BLaER1 (cell line): Measurements from ENCODE around the gene BTBD1.
A peak's percentile ranks its signal among the peaks of the same experiment; 100 is the strongest.

ENCODE experiments used
- H3K27ac ChIP-seq: shearing (Covaris generic); formaldehyde crosslinking; 2 replicates; pipeline ENCODE4 v1.8.1; 2022
- H3K27me3 ChIP-seq: shearing (Covaris generic); formaldehyde crosslinking; 2 replicates; pipeline ENCODE4 v1.8.1; 2022
- H3K36me3 ChIP-seq: shearing (Covaris generic); formaldehyde crosslinking; 2 replicates; pipeline ENCODE4 v1.8.1; 2022
- H3K4me1 ChIP-seq: shearing (Covaris generic); formaldehyde crosslinking; 2 replicates; pipeline ENCODE4 v1.8.1; 2022
- H3K4me2 ChIP-seq: shearing (Covaris generic); formaldehyde crosslinking; 2 replicates; pipeline ENCODE4 v1.8.1; 2022
- H3K4me3 ChIP-seq: shearing (Covaris generic); formaldehyde crosslinking; 2 replicates; pipeline ENCODE4 v1.8.1; 2022
- H3K9ac ChIP-seq: shearing (Covaris generic); formaldehyde crosslinking; 2 replicates; pipeline ENCODE4 v1.8.1; 2022
- H3K9me3 ChIP-seq: shearing (Covaris generic); formaldehyde crosslinking; 2 replicates; pipeline ENCODE4 v1.8.1; 2022
- H4K20me1 ChIP-seq: shearing (Covaris generic); formaldehyde crosslinking; 2 replicates; pipeline ENCODE4 v1.8.1; 2022
- Cebpa-rat ChIP-seq: shearing (Covaris generic); IDR thresholded peaks from 2 replicates; pipeline ENCODE4 v1.8.1; 2022

BTBD1 gene

GRCh38 chr15:83109532-83109931 lies 42.5 kb upstream of the BTBD1 start:
- peak overlapping the region; percentile 96 for H3K4me2 ChIP-seq
- peaks cover 39% of the 10 kb centered on the region for H3K4me1 ChIP-seq
- peaks cover 20% of the 10 kb centered on the region; the same call in 1 of the 2 replicates for H3K36me3 ChIP-seq
- no peaks in the 10 kb centered on the region for H3K9me3 ChIP-seq
- peak overlapping the region; percentile 16; the same call in 1 of the 2 replicates for H3K27ac ChIP-seq
- H4K20me1 ChIP-seq, result no peaks in the 10 kb centered on the region
- peaks cover 34% of the 10 kb centered on the region for H3K27me3 ChIP-seq
- no peak overlapping the region for H3K9ac ChIP-seq
- no peak overlapping the region for H3K4me3 ChIP-seq
- no peak for TF ChIP-seq Cebpa-rat

GRCh38 chr15:83108266-83109219 lies 41.5 kb upstream of the BTBD1 start:
- Histone ChIP-seq H4K20me1 (no peaks in the 10 kb centered on the region), H3K4me1 (peaks cover 39% of the 10 kb centered on the region), H3K36me3 (peaks cover 10% of the 10 kb centered on the region; the same call in 1 of the 2 replicates), H3K27ac (peak overlapping the region; percentile 64), H3K9ac (peak overlapping the region; percentile 73), H3K4me2 (peak overlapping the region; percentile 96), H3K9me3 (no peaks in the 10 kb centered on the region), H3K4me3 (peak overlapping the region; percentile 79), H3K27me3 (peaks cover 34% of the 10 kb centered on the region)
- TF ChIP-seq Cebpa-rat, result peak; percentile 75

- peak overlapping the region; percentile 73 for H3K9ac ChIP-seq
- H4K20me1 ChIP-seq, result no peaks in the 10 kb centered on the region
- TF ChIP-seq Cebpa-rat, result no peak
- H3K4me3 ChIP-seq, result peak overlapping the region; percentile 79
- peak overlapping the region; percentile 96 for H3K4me2 ChIP-seq
- H3K27me3 ChIP-seq, result peaks cover 34% of the 10 kb centered on the region
- peaks cover 3% of the 10 kb centered on the region; the same call in 1 of the 2 replicates for H3K36me3 ChIP-seq
- H3K27ac ChIP-seq, result peak overlapping the region; percentile 64
- H3K9me3 ChIP-seq, result no peaks in the 10 kb centered on the region
- peaks cover 39% of the 10 kb centered on the region for H3K4me1 ChIP-seq
Measured at GRCh38 chr15:83107841-83108181, 40.8 kb upstream of the BTBD1 start.

GRCh38 chr15:83106994-83107840 lies 40.2 kb upstream of the BTBD1 start, which contains the start of gene TM6SF1:
TSS of gene TM6SF1 (plus strand) at chr15:83107645. CDS start at chr15:83107681, 36 bp downstream.
- Histone ChIP-seq H4K20me1 (no peaks in the 10 kb centered on the region), H3K9me3 (no peaks in the 10 kb centered on the region), H3K27me3 (peaks cover 34% of the 10 kb centered on the region), H3K9ac (peak within 1 kb of the TSS; percentile 73), H3K36me3 (no peaks in the 10 kb centered on the region; the same call in 1 of the 2 replicates), H3K4me2 (peak within 1 kb of the TSS; percentile 96), H3K27ac (peak within 1 kb of the TSS; percentile 64), H3K4me1 (peaks cover 39% of the 10 kb centered on the region), H3K4me3 (peak within 1 kb of the TSS; percentile 79)
- TF ChIP-seq Cebpa-rat, result no peak

GRCh38 chr15:83105440-83105839 lies 38.4 kb upstream of the BTBD1 start:
- H3K4me1 ChIP-seq, result peaks cover 40% of the 10 kb centered on the region
- peaks cover 34% of the 10 kb centered on the region for H3K27me3 ChIP-seq
- no peaks in the 10 kb centered on the region for H3K36me3 ChIP-seq
- no peak for TF ChIP-seq Cebpa-rat
- H3K4me2 ChIP-seq, result no peak overlapping the region
- H3K9me3 ChIP-seq, result no peaks in the 10 kb centered on the region
- no peaks in the 10 kb centered on the region for H4K20me1 ChIP-seq
- H3K4me3 ChIP-seq, result no peak overlapping the region
- H3K27ac ChIP-seq, result no peak overlapping the region
- H3K9ac ChIP-seq, result no peak overlapping the region

GRCh38 chr15:83104141-83104540 lies 37.1 kb upstream of the BTBD1 start:
- H3K9me3 ChIP-seq, result no peaks in the 10 kb centered on the region
- TF ChIP-seq Cebpa-rat, result no peak
- H3K4me1 ChIP-seq, result peaks cover 31% of the 10 kb centered on the region
- H3K4me2 ChIP-seq, result no peak overlapping the region
- no peak overlapping the region for H3K9ac ChIP-seq
- H3K27me3 ChIP-seq, result peaks cover 27% of the 10 kb centered on the region
- no peak overlapping the region for H3K27ac ChIP-seq
- H3K4me3 ChIP-seq, result no peak overlapping the region
- H3K36me3 ChIP-seq, result no peaks in the 10 kb centered on the region
- no peaks in the 10 kb centered on the region for H4K20me1 ChIP-seq

- no peak for TF ChIP-seq Cebpa-rat
- no peak overlapping the region for H3K27ac ChIP-seq
Measured at GRCh38 chr15:83102346-83102745, 35.3 kb upstream of the BTBD1 start.

GRCh38 chr15:83100097-83100646 lies 33.1 kb upstream of the BTBD1 start:
- no peaks in the 10 kb centered on the region for H3K27me3 ChIP-seq
- no peak overlapping the region for H3K27ac ChIP-seq
- H3K36me3 ChIP-seq, result no peaks in the 10 kb centered on the region
- H3K4me1 ChIP-seq, result peaks cover 9% of the 10 kb centered on the region; the same call in 1 of the 2 replicates
- H3K4me2 ChIP-seq, result no peak overlapping the region
- H3K4me3 ChIP-seq, result no peak overlapping the region
- H3K9me3 ChIP-seq, result no peaks in the 10 kb centered on the region; the same call in 1 of the 2 replicates
- TF ChIP-seq Cebpa-rat, result no peak
- no peaks in the 10 kb centered on the region for H4K20me1 ChIP-seq
- no peak overlapping the region for H3K9ac ChIP-seq

More at GRCh38 chr15:83102346-83102745, 35.3 kb upstream of the BTBD1 start:
- no peaks in the 10 kb centered on the region for H3K36me3 ChIP-seq
- no peak overlapping the region for H3K9ac ChIP-seq
- H3K27me3 ChIP-seq, result peaks cover 10% of the 10 kb centered on the region
- H3K4me2 ChIP-seq, result no peak overlapping the region
- H3K4me3 ChIP-seq, result no peak overlapping the region
- H3K4me1 ChIP-seq, result peaks cover 14% of the 10 kb centered on the region
- H4K20me1 ChIP-seq, result no peaks in the 10 kb centered on the region
- no peaks in the 10 kb centered on the region; the same call in 1 of the 2 replicates for H3K9me3 ChIP-seq

GRCh38 chr15:83099290-83099689 lies 32.2 kb upstream of the BTBD1 start:
- Histone ChIP-seq H3K36me3 (no peaks in the 10 kb centered on the region), H3K27ac (no peak overlapping the region), H3K4me3 (no peak overlapping the region), H4K20me1 (no peaks in the 10 kb centered on the region), H3K4me1 (peaks cover 9% of the 10 kb centered on the region; the same call in 1 of the 2 replicates), H3K9me3 (no peaks in the 10 kb centered on the region; the same call in 1 of the 2 replicates), H3K9ac (no peak overlapping the region), H3K4me2 (no peak overlapping the region), H3K27me3 (no peaks in the 10 kb centered on the region)
- TF ChIP-seq Cebpa-rat, result no peak
